Measurements from ENCODE around the gene TBL1XR1.
"Not testable (repeated sequence)": the region's sequence is repeated elsewhere in the genome, so short reads cannot be mapped to it uniquely, and the experiment has no call there.

Gene TBL1XR1

DNA sequence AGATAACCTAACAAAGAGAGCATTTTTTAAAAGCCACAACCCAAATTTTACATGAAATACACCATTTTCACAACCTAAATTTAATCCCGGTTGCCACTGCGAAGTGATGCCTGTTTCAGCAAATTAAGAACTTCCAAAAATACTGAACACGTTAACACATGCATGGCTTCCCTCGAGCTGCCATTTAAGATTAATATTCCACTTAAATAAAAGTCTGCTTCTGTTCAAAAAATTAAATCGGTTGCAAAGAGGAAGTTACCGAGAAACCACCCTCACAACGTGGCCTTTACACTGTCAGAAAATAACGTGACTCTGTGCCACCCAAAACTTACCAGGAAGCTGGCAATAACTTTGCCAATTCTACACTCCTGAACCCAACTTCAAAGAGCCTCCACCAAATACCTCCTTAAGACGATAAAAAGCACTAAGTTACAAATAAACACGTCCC is 1.2 kb downstream of the TBL1XR1 start:
- H3K4me1 ChIP-seq: peaks cover 21% of the 10 kb centered on the region; the same call in 1 of the 2 replicates
- no peak for DNase-seq
- H3K4me3 ChIP-seq (ENCODE audit: low read depth, low read length): peak overlapping the region; percentile 99
- TF ChIP-seq, protein P1, sequence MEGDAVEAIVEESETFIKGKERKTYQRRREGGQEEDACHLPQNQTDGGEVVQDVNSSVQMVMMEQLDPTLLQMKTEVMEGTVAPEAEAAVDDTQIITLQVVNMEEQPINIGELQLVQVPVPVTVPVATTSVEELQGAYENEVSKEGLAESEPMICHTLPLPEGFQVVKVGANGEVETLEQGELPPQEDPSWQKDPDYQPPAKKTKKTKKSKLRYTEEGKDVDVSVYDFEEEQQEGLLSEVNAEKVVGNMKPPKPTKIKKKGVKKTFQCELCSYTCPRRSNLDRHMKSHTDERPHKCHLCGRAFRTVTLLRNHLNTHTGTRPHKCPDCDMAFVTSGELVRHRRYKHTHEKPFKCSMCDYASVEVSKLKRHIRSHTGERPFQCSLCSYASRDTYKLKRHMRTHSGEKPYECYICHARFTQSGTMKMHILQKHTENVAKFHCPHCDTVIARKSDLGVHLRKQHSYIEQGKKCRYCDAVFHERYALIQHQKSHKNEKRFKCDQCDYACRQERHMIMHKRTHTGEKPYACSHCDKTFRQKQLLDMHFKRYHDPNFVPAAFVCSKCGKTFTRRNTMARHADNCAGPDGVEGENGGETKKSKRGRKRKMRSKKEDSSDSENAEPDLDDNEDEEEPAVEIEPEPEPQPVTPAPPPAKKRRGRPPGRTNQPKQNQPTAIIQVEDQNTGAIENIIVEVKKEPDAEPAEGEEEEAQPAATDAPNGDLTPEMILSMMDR (IDR thresholded peaks at IDR 0.05; ENCODE audit: low read depth, low read length): no peak
- H3K9me3 ChIP-seq: no peaks in the 10 kb centered on the region
- no peaks in the 10 kb centered on the region for H3K27me3 ChIP-seq
- peaks cover 15% of the 10 kb centered on the region; the same call in 1 of the 2 replicates for H3K36me3 ChIP-seq

DNA sequence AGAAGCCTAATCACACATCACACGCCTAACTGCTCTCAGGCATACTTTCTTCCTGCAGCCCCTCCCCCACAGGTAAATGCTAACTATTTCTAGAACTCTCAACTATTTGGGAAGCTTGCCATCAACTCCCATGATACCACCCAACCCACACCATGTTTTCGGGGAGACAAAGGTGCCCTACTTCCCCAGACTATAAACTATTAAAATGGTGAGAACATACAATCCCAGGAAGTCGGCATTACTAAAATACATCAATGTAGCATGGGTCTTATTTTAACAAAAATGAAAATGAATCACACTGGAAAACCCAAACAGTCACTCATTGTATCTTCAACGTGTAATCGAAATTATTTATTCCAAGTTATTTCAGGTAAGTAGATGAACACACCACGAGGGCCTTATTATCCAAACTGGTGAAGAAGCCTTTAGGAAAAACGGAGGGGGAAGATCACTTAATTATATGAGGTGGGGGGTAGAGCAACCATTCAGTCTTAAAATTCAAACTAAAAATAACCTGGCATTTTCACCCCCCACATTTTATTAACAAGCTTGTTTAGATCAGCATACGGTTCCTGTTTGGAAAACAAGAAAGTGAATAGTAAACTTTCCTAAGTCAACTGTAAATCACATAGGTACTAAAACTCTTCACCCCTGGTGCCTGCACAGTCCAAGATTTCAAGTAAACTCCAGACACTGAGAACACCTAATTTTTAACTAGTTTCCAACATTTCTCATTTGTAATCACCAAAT is 1.9 kb downstream of the TBL1XR1 start:
- peak; percentile 33 for DNase-seq
- TF ChIP-seq, protein P1 (IDR thresholded peaks at IDR 0.05; ENCODE audit: low read depth, low read length): no peak

DNA sequence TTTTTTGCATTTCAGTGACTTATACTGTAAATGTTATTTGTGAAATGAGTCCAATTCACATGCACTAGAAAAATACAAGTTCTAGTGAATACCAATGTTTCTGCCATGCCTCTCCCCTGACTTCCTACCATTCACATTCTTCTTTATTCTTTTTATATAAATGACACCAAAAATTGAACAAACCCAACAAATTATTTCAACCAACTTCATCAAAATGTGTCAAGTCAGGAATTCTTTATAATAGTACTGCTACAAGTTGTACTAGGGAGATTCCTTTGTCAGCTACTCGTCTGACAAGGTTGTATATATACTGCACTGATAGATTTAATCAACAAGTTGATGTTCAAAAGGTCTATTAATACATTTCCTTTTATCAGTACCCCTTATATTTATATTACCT is 3.0 kb downstream of the TBL1XR1 start:
- Histone ChIP-seq H3K4me3 (ENCODE audit: low read depth, low read length) (peak overlapping the region; percentile 99), H3K27me3 (no peaks in the 10 kb centered on the region), H3K4me1 (peaks cover 23% of the 10 kb centered on the region; the same call in 1 of the 2 replicates), H3K9me3 (no peaks in the 10 kb centered on the region), H3K36me3 (peaks cover 17% of the 10 kb centered on the region)
- TF ChIP-seq, protein P1 (IDR thresholded peaks at IDR 0.05; ENCODE audit: low read depth, low read length): no peak
- DNase-seq: no peak

More for the DNA sequence above, 1.9 kb downstream of the TBL1XR1 start:
- Histone ChIP-seq H3K9me3 (no peaks in the 10 kb centered on the region), H3K36me3 (peaks cover 15% of the 10 kb centered on the region; the same call in 1 of the 2 replicates), H3K4me1 (peaks cover 23% of the 10 kb centered on the region; the same call in 1 of the 2 replicates), H3K4me3 (ENCODE audit: low read depth, low read length) (peak overlapping the region; percentile 99), H3K27me3 (no peaks in the 10 kb centered on the region)

DNA sequence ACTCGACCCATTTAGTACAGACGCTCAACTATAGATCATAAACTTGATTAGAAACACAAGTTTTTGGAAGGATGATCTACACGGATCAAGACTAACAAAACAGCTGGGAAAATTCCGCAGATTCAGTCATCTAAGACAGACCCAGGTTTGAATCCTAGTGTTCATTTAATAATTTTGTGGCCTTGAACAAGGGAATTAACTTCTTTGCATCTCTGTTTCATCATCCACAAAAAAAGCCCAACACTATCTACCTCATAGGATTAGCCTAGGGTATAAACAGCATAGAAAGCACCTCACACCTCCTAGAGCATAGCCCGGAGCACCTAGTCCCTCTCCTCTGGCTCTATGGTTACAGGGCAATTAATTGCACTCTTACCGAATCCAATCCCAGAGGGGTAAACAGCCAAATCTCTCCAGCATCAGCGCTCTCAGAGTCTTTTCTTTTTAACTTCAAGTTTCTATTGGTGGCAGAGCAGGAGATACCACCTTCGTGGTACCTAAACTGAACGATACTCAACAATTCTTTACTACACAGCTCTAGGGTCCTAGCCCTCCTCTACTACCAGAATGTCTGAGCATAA is 3.5 kb downstream of the TBL1XR1 start:
- no peak overlapping the region for H3K4me3 ChIP-seq (ENCODE audit: low read depth, low read length)
- no peaks in the 10 kb centered on the region for H3K9me3 ChIP-seq
- TF ChIP-seq, protein P1 (IDR thresholded peaks at IDR 0.05; ENCODE audit: low read depth, low read length): no peak
- H3K27me3 ChIP-seq: no peaks in the 10 kb centered on the region
- peaks cover 20% of the 10 kb centered on the region; the same call in 1 of the 2 replicates for H3K4me1 ChIP-seq
- no peak for DNase-seq
- peaks cover 17% of the 10 kb centered on the region for H3K36me3 ChIP-seq

DNA sequence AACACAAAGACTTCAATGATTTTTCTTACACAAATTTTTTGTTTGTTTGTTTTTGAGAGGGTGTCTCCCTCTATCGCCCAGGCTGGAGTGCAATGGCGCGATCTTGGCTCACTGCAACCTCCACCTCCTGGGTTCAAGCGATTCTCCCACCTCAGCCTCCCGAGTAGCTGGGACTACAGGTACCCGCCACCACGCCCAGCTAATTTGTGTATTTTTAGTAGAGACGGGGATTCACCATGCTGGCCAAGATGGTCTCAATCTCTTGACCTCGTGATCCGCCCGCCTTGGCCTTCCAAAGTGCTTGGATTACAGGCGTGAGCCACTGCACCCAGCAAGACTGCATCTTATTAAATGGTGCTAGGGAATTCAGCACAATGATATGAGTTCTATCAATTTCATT is 4.0 kb downstream of the TBL1XR1 start:
- not testable (repeated sequence) for H3K4me3 ChIP-seq (ENCODE audit: low read depth, low read length); H3K27me3 ChIP-seq; H3K9me3 ChIP-seq; DNase-seq
- Histone ChIP-seq H3K36me3 (peaks cover 17% of the 10 kb centered on the region), H3K4me1 (peaks cover 17% of the 10 kb centered on the region; the same call in 1 of the 2 replicates)

DNA sequence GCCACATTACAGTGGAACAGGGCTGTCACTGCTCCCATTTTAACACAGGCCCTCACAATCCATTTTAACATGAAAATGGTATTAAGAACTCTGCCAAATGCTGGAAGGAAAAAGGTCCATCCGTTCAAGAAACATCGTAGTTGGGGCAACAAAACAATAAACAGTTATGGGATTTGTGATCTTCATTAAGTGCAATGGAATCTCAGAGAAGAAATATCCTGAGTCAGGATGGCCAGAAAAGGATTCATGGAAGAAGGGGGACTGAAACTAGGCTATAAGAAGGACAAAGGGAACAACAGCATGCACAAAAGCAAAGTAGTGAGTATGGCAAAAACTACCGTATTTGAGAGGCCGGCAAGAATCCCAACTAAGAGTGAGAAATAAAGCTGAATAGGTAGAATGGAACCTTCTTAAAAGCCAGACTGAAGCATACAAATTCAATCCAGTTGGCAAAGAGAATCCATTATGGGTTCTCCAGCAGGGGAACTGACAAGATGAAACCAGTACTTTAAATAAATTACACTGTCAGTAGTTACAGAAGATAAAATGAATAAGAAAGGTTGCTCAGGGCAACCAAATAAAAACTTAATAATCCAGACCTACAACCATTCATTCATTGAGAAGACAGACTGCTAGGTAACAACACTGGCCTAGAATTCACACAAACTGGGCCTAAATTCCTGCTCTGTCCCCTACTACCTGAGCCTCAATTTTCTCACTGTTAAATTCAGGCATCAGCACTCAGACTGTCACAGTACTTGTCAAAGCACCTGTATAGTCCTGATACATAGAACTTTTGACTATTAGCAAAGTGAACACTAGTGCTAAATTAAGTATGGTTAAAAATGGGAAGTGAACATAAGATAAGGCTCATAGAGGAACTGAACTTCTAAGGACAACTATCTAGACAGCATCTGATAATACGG is 6.3 kb downstream of the TBL1XR1 start:
- TF ChIP-seq, protein P1 (IDR thresholded peaks at IDR 0.05; ENCODE audit: low read depth, low read length): no peak
- H3K36me3 ChIP-seq: peaks cover 17% of the 10 kb centered on the region
- peaks cover 15% of the 10 kb centered on the region for H3K4me1 ChIP-seq
- no peaks in the 10 kb centered on the region for H3K9me3 ChIP-seq
- no peak for DNase-seq
- H3K27me3 ChIP-seq: no peaks in the 10 kb centered on the region
- H3K4me3 ChIP-seq (ENCODE audit: low read depth, low read length): no peak overlapping the region

DNA sequence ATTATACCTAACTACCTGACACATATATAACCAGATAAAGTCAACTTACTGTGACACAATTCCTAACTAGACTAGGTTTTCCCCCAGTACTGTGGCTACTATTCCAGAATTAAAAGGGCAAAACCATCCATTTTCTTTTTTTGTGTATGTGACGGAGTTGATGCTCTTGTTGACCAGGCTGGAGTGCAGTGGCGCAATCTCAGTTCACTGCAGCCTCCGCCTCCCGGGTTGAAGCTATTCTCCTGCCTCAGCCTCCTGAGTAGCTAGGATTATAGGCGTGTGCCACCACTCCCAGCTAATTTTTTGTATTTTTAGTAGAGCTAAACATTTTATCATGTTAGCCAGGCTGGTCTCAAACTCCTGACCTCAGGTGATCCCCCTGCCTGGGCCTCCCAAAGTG is 7.1 kb downstream of the TBL1XR1 start:
- H3K4me3 ChIP-seq (ENCODE audit: low read depth, low read length); H3K9me3 ChIP-seq; DNase-seq; H3K27me3 ChIP-seq: not testable (repeated sequence)
- Histone ChIP-seq H3K4me1 (peaks cover 15% of the 10 kb centered on the region), H3K36me3 (peaks cover 17% of the 10 kb centered on the region)

DNA sequence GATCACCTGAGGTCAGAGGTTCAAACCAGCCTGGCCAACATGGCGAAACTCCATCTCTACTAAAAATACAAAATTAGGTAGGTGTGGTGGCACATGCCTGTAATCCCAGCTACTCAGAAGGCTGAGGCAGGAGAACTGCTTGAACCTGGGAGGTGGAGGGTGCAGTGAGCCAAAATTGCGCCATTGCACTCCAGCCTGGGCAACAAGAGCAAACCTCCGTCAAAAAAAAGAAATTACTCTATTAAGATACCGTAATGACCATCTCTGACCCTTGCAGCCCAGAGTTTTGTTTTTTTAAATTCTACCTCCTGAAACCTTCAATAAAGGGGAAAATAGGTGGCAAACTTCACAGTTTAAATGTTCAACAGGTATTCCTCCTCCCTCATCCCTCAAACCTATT is 9.0 kb downstream of the TBL1XR1 start:
- H3K4me1 ChIP-seq: peaks cover 10% of the 10 kb centered on the region
- H3K36me3 ChIP-seq; H3K9me3 ChIP-seq; H3K27me3 ChIP-seq; H3K4me3 ChIP-seq (ENCODE audit: low read depth, low read length); DNase-seq: not testable (repeated sequence)

Data from BE2C (cell line).